NB4 (cell line): ENCODE measurements around the gene GAS2L3.

ENCODE experiments used
- CTCF ChIP-seq: IDR thresholded peaks from one replicate; pipeline ENCODE4 v1.5.1; 2012; ENCODE audit warnings: low read depth, low read length
- MAX ChIP-seq: IDR thresholded peaks from 2 replicates; pipeline ENCODE4 v1.6.1; 2011; ENCODE audit warnings: low read depth, low read length
- MYC ChIP-seq: IDR thresholded peaks from 2 replicates; pipeline ENCODE4 v1.6.1; 2011; ENCODE audit warnings: low read depth, low read length
- POLR2A ChIP-seq: IDR thresholded peaks from 2 replicates; pipeline ENCODE4 v1.6.1; 2011; ENCODE audit warnings: mild to moderate bottlenecking; ENCODE audit not compliant: insufficient read length; ENCODE audit errors: extremely low read depth

GRCh38 chr12:100601626-100602025, 28.1 kb downstream of the GAS2L3 start:
- TF ChIP-seq POLR2A (no peak), CTCF (no peak), MAX (no peak), MYC (no peak)
